Thyroid gland (tissue), 4 donors: ENCODE data around the gene RNGTT. TPM values are rescaled to one million over a fixed set of nuclear protein-coding genes. Genes with fewer than 3 reads are reported as not detected.

Experiments used
- DNase-seq, 2 donors: peaks; one replicate each; pipeline ENCODE4 v3.0.0-alpha.2; 2019
- H3K27ac ChIP-seq, 3 donors: fragments of 200-600 bp; sonication (generic); 1 replicate in 2 of 3; 2 replicates in 1 of 3; pipeline ENCODE4 v1.5.1; 2016 to 2019; ENCODE audit warnings: mild to moderate bottlenecking in 1 of 3, moderate library complexity in 1 of 3
- H3K27me3 ChIP-seq: fragments of 200-600 bp; sonication (generic); one replicate; pipeline ENCODE4 v1.5.1; 2019
- H3K36me3 ChIP-seq, 2 donors: fragments of 200-600 bp; sonication (generic); one replicate each; pipeline ENCODE4 v1.5.1; 2016 to 2019
- H3K4me1 ChIP-seq, 2 donors: fragments of 200-600 bp; sonication (generic); one replicate each; pipeline ENCODE4 v1.5.1; 2017 to 2019
- H3K4me3 ChIP-seq, 3 donors: fragments of 200-600 bp; sonication (generic); replicated peaks in 1 of 3; 1 replicate in 2 of 3; 2 replicates in 1 of 3; pipeline ENCODE4 v1.5.1; 2016; ENCODE audit warnings: mild to moderate bottlenecking in 1 of 3
- H3K9me3 ChIP-seq: fragments of 200-600 bp; sonication (generic); one replicate; pipeline ENCODE4 v1.5.1; 2017
- POLR2A ChIP-seq, 2 donors: fragments of 450-650 bp; IDR thresholded peaks; one replicate each; pipeline ENCODE4 v1.6.1; 2017; ENCODE audit warnings: antibody characterized with exemption in 2 of 2, mild to moderate bottlenecking in 2 of 2, moderate library complexity in 1 of 2
- WGBS, 2 donors: methylation state at CpG; one replicate each; pipeline ENCODE4 v1.1.5; 2017; 5-methylcytosine and 5-hydroxymethylcytosine counted together
- intact Hi-C: fragments of 100-400 bp; cut with DNase I; formaldehyde crosslinking; loops from one replicate; pipeline ENCODE4 v1.15.1; 2023
- total RNA-seq, 4 donors: library from RNA; depleted of rRNA; stranded (reverse); fragments of >200 nt; gene quantifications; one replicate each; pipeline ENCODE4 v1.2.3, GENCODE V29; 2016
- TF ChIP-seq, protein P1 (sequence below), 6 experiments: fragments of 200-600 bp in 3 of 6; fragments of 450-650 bp in 3 of 6; sonication (generic) in 3 of 6; IDR thresholded peaks; one replicate each; pipeline ENCODE4 v1.5.1; 2016 to 2019; ENCODE audit warnings: antibody characterized with exemption in 6 of 6, mild to moderate bottlenecking in 2 of 6, inconsistent platforms in 1 of 6, moderate library complexity in 1 of 6

The RNGTT gene
- 10 to 100 TPM; 19.1 to 31.4 (median 24.8) TPM for total RNA-seq

DNA sequence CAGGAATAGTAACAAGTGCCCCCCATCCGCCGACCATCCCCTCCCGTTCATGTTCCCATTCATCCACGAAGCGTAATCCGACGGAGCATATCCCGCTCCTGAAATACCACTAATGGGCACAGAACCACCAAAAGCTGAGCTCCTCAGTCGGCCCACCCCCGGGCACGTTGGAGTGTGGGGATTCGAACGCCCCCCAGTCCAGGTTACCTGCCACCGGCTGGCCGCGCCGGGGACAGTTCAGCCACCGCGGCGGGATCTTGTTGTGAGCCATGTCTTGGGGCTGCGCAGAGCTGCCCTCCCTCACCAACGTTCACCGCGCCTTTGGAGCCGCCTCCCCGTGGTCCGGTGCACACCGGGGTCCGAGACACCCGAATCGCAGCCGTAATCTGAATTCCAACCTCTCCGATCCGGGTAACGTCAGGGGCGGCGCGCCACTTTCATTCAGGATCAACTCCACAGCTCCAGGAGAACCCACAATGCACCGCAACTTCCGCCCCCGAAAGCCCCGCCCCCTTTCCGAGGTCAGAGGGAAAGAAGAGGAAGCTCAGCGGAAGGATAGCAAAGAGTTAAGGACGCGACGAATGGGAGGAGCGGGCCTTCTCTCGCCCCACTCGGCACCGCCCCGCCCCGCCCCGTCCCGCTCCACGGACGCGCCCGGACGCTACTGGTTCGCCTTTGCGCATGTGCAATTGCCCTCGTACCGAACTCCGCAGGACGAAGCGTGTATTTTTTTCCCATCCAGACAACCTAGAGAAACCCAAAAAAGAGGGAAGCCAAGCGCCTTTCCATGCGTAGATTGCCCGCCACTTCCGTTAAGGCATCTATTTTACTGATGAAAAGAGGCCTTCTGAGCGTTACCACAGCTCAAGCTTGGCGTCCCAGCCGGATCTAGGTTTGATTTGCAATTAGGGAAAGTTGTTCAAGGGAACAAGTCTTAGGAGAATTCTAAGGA lies at the start of gene RNGTT:
Gene RNGTT (minus strand): TSS at position 480 of the 952 bp plus-strand sequence. CDS start 209 bp downstream, at position 271.
- H3K9me3 ChIP-seq = no peaks in the 10 kb centered on the region
- 1% methylated on average over 33 to 54 of the region's 74 CpGs for WGBS, 2 donors

DNA sequence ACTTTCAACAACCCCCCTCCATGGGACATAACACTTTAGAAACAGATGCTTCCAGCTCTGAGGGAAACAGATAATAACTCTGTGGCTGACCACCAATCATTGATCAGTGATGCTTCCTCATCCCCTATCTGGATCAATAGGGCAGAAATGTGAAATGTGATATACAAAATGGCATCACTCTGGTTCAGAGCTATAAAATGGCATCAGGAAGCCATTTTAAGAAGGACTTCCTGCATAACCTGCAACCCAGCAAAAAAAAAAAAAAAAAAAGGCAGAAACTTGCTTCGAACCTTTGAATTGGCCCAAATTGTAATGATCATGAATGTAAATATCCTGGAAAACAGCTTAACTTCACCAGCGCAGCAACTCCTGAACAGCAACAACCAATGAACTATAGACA lies 48.0 kb upstream of the RNGTT start:
- no peaks in the 10 kb centered on the region for H3K27me3 ChIP-seq
- H3K27ac ChIP-seq = no peak overlapping the region
- H3K9me3 ChIP-seq = no peaks in the 10 kb centered on the region
- H3K4me3 ChIP-seq = no peak overlapping the region
- H3K4me1 ChIP-seq = peaks cover 0 to 5% of the 10 kb centered on the region in 2 donors
- no peaks in the 10 kb centered on the region for H3K36me3 ChIP-seq
- DNase-seq = no peak
- WGBS, 2 donors = 98 to 99% methylated on average over 2 of the region's 2 CpGs
- intact Hi-C loops = no loop called here
- no peak for TF ChIP-seq POLR2A (IDR thresholded peaks at IDR 0.05)
- TF ChIP-seq, protein P1, sequence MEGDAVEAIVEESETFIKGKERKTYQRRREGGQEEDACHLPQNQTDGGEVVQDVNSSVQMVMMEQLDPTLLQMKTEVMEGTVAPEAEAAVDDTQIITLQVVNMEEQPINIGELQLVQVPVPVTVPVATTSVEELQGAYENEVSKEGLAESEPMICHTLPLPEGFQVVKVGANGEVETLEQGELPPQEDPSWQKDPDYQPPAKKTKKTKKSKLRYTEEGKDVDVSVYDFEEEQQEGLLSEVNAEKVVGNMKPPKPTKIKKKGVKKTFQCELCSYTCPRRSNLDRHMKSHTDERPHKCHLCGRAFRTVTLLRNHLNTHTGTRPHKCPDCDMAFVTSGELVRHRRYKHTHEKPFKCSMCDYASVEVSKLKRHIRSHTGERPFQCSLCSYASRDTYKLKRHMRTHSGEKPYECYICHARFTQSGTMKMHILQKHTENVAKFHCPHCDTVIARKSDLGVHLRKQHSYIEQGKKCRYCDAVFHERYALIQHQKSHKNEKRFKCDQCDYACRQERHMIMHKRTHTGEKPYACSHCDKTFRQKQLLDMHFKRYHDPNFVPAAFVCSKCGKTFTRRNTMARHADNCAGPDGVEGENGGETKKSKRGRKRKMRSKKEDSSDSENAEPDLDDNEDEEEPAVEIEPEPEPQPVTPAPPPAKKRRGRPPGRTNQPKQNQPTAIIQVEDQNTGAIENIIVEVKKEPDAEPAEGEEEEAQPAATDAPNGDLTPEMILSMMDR (IDR thresholded peaks at IDR 0.05) = no peak

More for the DNA sequence above, at the start of gene RNGTT:
- intact Hi-C loops = loop anchor here (10.0 kb wide), 1 partner anchor 1621 kb away; the partner anchor contains the start of gene MAP3K7
- Histone ChIP-seq H3K36me3 (no peaks in the 10 kb centered on the region), H3K27me3 (no peaks in the 10 kb centered on the region), H3K4me1 (peaks cover 14 to 18% of the 10 kb centered on the region in 2 donors), H3K4me3 (peak within 1 kb of the TSS; percentile 51 to 94 (median 85)), H3K27ac (peak within 1 kb of the TSS; percentile 64 to 79 (median 70))
- peak in 1 of 2 donors; percentile 72 for TF ChIP-seq POLR2A (IDR thresholded peaks at IDR 0.05)
- TF ChIP-seq, protein P1 (IDR thresholded peaks at IDR 0.05) = peak in 1 of 6 experiments; percentile 8
- DNase-seq = peak; percentile 99

DNA sequence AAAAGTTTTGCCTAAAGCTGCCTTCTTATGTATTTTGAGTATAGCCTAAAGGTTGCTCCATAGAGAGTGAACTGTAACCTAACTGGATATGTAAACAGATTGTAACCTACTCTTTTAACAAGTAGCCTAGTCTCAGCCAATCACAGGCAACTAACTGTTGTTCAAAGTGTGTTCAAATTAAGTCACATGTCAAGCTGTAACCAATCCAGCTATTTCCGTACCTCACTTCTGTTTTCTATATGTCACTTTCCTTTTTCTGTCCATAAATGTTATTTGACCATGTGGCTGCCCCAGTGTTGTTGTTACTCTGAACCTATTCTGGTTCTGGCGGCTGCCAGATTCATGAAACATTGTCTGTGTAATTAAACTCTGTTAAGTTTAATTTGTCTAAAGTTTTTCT lies 47.4 kb upstream of the RNGTT start:
- no peak for DNase-seq
- H3K4me3 ChIP-seq = no peak overlapping the region
- no peak for TF ChIP-seq POLR2A (IDR thresholded peaks at IDR 0.05)
- TF ChIP-seq, protein P1 (IDR thresholded peaks at IDR 0.05) = no peak
- H3K4me1 ChIP-seq = peaks cover 0 to 5% of the 10 kb centered on the region in 2 donors
- WGBS, 2 donors = 71 to 90% methylated on average over 2 of the region's 2 CpGs
- H3K27ac ChIP-seq = no peak overlapping the region
- intact Hi-C loops = no loop called here
- H3K9me3 ChIP-seq = no peaks in the 10 kb centered on the region
- no peaks in the 10 kb centered on the region for H3K27me3 ChIP-seq
- no peaks in the 10 kb centered on the region for H3K36me3 ChIP-seq

DNA sequence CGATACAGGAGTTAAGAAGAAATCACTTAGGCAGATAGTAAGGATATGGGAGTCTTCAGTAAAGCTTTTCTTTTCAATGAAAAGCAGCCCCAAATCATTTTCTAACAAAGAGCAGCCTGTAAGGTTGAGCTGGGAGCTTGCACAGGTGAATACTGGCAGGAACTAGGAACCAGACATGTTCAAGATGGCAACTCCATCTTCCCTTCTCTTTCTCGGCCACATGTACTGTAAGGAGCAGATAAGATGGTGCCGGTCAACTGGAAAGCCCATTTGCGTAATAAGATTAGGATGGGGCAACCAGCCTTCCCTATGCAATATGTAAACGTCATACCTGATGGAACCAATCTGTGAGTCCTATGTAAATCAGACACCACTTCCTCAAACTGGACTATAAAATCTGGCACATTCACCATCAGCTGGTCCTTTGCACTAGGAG lies 46.2 kb upstream of the RNGTT start:
- peaks cover 0 to 5% of the 10 kb centered on the region in 2 donors for H3K4me1 ChIP-seq
- DNase-seq = no peak
- no peak overlapping the region for H3K27ac ChIP-seq
- no peaks in the 10 kb centered on the region for H3K9me3 ChIP-seq
- WGBS, 2 donors = 81 to 87% methylated on average over 5 of the region's 5 CpGs
- intact Hi-C loops = no loop called here
- no peak overlapping the region for H3K4me3 ChIP-seq
- TF ChIP-seq POLR2A (IDR thresholded peaks at IDR 0.05) = no peak
- TF ChIP-seq, protein P1 (IDR thresholded peaks at IDR 0.05) = no peak
- no peaks in the 10 kb centered on the region for H3K27me3 ChIP-seq
- H3K36me3 ChIP-seq = no peaks in the 10 kb centered on the region
